Measurements from ENCODE around the gene SLC24A3.

Gene SLC24A3

GRCh38 chr20:19571996-19572395, 359.6 kb downstream of the SLC24A3 start:
- DNase-seq (ENCODE audit: extremely low read depth in 1 of 2, low read depth in 1 of 2), result no peak

DNA sequence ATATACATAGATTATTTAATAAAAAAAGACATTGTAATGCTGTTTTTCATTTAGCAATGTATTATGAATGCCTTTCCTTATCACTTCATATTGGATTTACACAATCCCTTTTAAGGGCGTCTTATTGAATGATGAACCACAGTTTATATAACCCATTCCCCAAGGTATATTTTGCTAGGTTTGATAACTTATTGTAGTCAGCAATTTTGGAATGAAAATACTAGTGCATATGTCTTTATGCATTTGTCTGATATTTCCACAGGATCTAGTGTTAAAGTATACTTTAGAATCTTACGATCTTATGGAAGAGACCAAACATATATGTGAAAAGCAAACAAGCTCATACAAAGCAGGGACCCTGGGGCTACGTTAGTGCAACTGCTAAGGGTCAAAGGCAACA, 365.2 kb downstream of the SLC24A3 start:
- no peak for DNase-seq (ENCODE audit: extremely low read depth in 1 of 2, low read depth in 1 of 2)

DNA sequence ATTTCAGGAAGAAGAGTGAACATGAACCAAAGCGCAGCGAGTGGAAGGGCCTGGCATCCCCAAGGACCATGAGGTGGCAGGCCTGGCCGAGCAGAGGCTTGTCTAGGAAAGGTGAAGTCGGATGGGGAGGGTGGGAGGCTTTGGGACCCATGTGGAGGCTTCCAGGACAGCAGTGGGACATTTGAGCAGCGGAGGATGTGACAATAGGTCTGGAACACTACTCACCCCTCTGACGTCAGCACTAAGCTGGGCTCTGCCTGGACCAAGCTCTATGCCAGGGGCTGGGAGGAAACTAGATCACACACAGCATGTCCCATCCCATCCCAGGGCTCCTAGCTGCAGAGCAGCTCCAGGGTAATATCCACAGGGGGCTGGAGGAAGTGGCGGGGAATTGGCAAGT, 370.3 kb downstream of the SLC24A3 start:
- DNase-seq (ENCODE audit: extremely low read depth in 1 of 2, low read depth in 1 of 2), result no peak

DNA sequence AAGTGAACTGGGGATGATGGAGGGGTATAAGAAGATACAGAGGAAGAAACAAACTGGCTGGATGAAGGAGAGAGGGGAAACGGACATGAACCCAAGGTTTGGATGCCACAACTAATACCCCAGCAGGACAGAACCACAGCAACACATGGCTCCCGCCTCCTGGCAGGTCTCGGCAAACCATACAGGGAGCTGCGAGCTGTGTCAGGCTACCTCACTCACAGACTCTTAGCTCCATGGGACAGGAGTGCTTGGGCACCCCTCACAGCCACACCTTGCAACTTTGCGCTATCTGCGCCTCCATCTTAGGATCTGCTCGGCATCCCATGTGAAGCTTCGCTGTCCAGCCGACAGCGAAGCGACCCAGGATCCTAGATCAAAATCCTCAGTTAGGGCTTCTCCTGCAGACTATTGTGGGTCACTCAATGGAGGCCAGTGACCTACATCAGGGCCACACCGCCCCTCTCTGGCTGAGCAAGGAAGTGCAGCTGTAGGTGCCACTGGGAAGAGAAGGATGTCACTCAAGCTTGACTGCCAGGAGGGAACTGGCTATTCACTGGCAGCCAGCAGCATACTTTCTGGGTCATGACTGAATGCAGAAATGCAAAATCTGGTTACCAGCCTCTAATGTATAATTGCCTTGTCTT, 371.2 kb downstream of the SLC24A3 start:
- peak; percentile 7 to 18 for DNase-seq (ENCODE audit: extremely low read depth in 1 of 2, low read depth in 1 of 2)

GRCh38 chr20:19588241-19588640, 375.8 kb downstream of the SLC24A3 start:
- no peak for DNase-seq (ENCODE audit: extremely low read depth in 1 of 2, low read depth in 1 of 2)

DNA sequence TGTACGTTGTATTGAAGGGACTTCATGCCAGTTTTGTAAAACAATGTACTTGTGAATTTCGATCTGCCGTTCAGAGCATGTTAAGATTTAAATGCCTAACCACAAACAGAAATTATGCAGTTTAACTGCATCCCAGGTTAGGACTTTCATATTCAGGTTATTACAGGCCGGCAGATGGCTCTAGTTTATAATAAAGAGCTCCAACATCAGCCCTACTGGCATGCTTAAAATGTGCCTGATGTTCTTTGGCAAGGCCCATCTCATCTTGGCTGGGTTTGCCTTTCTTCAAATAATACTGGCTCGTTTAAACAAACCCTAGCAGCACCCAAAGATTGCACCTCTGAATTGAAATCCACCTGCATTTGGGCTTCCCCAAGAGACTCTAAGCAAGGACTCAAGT, 376.3 kb downstream of the SLC24A3 start:
- DNase-seq (ENCODE audit: extremely low read depth in 1 of 2, low read depth in 1 of 2), result no peak

DNA sequence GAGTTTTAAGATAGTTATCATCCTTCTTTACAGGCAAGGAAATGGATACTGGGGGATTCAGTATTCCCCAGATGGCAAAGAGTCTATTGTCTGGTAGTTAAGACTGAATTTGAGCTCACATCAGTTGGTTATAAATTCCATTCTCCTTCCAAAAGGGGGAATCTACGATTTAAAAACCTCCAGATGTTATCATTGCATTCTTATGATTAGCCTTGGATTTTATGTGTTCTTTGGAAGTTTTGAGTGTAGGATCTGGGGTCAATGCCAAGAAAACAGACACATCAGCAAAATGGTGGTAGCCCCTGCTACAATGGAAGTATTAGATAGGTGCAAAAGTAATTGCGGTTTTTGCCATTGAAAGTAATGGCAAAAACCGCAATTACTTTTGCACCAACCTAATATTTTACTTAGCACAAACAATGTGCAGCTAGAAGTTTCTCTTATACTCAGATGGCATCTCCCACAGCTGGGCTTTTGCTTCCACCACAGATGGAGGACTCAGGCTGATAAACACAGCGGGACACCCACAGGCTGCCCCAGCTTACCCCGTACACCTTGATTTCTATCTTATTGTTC, 377.4 kb downstream of the SLC24A3 start:
- DNase-seq (ENCODE audit: extremely low read depth in 1 of 2, low read depth in 1 of 2), result no peak

- no peak for DNase-seq (ENCODE audit: extremely low read depth in 1 of 2, low read depth in 1 of 2)
Measured at GRCh38 chr20:19590382-19590781, 377.9 kb downstream of the SLC24A3 start.

- DNase-seq (ENCODE audit: extremely low read depth in 1 of 2, low read depth in 1 of 2), result no peak
Measured at GRCh38 chr20:19593762-19594161, 381.3 kb downstream of the SLC24A3 start.

GRCh38 chr20:19594896-19595295, 382.5 kb downstream of the SLC24A3 start:
- no peak for DNase-seq (ENCODE audit: extremely low read depth in 1 of 2, low read depth in 1 of 2)

DNA sequence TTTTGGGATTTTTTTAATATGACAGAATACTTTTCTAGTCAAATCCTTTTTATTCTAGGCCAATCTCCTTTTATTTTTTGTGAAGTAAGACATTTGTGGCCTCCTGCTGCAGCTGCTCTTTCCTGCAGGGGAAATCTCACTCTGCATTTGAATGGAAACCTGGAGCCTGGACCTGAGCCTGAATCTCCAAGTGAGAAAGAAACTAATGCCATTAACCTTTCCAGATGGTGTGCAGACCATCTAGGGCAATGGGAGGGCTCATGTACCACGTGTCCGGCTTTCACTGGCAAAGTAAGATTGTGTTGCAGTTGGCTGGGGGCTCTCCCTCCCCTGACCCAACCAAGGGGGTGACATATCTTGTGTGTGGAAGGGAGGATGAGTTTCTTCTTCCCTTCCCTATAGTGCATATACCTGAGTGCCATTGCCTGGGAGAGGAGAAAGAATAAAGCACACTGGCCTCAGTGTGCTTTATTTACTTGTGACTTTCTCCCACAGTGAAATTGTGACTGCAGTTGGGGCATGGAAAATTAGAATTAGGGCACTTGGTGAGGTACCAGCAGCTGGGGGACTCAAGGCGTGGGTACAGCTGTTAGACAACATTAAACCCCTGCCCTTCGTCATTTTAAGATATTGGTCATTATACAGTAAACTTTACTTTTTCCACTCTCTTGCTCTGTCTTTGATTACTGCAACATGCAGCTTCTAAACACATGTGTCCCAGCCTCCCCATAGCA, 385.8 kb downstream of the SLC24A3 start:
- DNase-seq (ENCODE audit: extremely low read depth in 1 of 2, low read depth in 1 of 2), result no peak

DNA sequence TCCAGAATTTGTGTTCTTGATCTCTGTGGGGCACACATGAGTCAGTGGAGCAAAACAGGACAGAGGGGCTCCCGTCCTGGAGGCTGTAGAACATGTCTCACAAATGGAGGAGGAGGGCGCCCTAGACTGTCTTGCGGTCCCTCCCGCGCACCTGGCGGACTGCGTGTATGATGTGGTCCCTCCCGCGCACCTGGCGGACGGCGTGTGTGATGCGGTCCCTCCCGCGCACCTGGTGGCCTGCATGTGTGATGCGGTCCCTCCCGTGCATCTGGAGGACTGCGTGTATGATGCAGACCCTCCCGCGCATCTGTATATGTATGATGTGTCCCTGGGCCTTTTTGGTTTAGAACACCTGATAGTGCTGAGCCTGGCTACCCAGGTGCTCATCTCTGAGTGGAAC, 386.8 kb downstream of the SLC24A3 start:
- no peak for DNase-seq (ENCODE audit: extremely low read depth in 1 of 2, low read depth in 1 of 2)

- DNase-seq (ENCODE audit: extremely low read depth in 1 of 2, low read depth in 1 of 2), result no peak
Measured at GRCh38 chr20:19600042-19600441, 387.6 kb downstream of the SLC24A3 start.

GRCh38 chr20:19601126-19601810, 388.8 kb downstream of the SLC24A3 start:
- DNase-seq (ENCODE audit: extremely low read depth in 1 of 2, low read depth in 1 of 2), result no peak

GRCh38 chr20:19602675-19603375, 390.4 kb downstream of the SLC24A3 start:
- no peak for DNase-seq (ENCODE audit: extremely low read depth in 1 of 2, low read depth in 1 of 2)

DNA sequence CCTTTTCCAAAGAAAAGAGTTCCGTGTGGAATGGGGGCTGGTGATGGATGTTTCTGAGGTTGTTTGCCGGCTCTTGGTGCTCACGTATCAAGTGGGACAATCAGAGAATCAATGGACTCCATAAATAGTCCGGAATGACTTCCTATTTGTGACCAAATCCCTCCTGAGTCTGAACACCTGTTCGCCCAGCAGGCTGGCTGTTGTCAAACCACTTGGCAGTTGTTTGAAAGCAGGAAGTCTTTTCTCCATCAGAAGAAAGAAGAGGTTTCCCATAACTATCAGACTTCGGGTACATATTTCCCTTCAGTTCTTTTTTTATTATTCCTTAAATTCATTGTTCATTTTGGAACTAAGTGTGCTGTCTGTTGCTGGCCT, 390.9 kb downstream of the SLC24A3 start:
- no peak for DNase-seq (ENCODE audit: extremely low read depth in 1 of 2, low read depth in 1 of 2)

DNA sequence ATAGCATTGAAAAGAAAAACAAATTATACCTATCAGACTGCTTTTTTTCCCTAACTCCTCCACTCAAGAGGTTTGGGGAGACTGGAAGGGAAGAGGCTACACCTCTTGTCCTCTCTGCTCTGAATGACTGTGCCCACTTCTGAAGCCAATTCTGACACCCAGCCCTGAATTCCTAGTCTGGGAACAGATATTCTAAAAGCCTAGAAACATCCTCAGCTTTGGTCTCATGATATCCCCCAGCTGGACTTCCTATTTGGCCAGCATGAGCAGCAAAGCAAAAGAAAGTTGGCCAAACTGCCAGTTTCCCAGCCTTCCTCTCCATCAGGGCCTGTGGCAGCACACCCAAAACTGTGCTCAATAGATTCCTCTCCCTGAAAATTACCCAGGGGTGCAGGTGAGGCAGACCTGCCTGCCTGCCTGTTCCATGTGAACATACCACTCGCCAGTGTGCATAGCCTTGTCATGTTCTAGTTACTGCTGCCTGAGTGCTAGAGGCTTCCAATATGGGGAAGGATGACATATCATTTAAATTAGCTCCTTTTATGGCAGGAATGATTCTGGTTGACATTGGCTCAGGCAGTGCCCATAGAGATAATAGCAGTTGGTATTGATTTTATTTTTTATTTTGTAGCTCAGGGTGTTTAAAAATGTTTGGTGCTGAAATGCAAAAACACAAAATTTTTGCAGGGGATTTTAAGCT, 393.5 kb downstream of the SLC24A3 start:
- no peak for DNase-seq (ENCODE audit: extremely low read depth in 1 of 2, low read depth in 1 of 2)

GRCh38 chr20:19609642-19610223, 397.3 kb downstream of the SLC24A3 start:
- no peak for DNase-seq (ENCODE audit: extremely low read depth in 1 of 2, low read depth in 1 of 2)

DNA sequence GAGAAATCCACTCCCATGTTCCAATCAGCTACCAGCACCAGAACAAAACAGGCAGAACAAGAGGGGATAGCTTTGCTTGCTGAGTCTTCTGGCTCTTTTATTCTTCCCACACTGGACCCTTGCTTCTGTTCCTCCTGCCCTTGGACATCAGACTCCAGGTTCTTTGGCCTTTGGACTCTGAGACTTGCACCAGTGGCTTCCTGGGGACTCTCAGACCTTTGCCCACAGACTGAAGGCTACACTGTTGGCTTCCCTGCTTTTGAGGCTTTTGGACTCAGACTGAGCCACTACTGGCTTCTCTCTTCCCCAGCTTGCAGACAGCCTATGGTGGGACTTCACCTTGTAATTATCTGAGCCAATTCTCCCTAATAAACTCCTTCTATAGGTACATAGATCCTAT, 403.2 kb downstream of the SLC24A3 start:
- no peak for DNase-seq (ENCODE audit: extremely low read depth in 1 of 2, low read depth in 1 of 2)

DNA sequence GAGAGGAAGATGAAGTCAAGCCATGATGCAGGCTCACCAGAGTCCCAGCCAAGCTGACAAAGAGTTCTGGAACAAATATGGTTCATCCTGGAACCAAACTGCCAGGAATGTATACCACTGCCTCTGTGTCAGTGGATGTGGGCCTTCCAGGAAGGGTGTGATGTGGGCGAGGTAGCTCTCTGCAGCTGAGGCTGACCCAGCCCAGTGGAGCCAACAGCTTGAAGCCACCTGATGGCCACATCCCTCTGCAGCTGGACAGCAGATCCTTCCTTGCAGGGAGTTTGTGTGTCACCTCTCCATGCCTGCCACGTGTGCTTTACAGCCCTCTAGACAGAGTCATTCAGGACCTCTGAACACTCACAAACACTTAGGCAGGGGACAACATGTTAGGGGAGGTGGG, 403.6 kb downstream of the SLC24A3 start:
- no peak for DNase-seq (ENCODE audit: extremely low read depth in 1 of 2, low read depth in 1 of 2)
